ENCODE measurements around the gene FGFBP2.

DNA sequence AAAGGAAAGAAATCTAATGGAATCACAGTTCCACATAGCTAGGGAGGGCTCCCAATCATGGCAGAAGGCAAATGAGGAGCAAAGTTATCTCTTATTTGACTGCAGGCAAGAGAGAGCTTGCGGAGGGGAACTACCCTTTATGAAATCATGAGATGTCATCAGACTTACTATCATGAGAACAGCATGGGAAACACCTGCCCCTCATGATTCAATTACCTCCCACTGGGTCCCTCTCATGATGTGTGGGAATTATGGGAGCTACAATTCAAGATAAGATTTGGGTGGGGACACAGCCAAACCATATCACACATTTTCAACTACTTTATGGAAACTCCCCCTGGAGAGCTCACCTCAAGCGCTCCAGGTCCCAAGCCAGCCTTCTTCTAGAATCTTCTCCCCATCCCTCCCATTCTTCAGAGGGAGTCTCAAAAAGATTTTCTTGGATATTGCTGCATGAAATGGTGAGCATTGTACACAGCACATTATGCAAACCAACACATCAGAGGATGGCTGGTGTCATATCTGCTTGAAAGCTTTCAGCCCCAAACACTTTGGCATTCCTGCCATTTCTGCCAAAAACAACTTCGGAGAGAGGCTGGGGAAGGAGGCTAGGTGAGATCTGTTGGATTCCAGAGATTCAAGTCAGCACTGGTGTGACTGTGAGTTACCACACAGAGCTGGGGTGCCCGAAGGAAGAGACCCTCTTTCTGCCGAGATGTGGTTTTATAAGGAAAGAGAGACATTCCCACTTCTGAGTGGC lies 31.3 kb downstream of the FGFBP2 start:
- TF ChIP-seq EZH2 (IDR thresholded peaks at IDR 0.05) (no peak), POLR2AphosphoS5 (IDR thresholded peaks at IDR 0.05; ENCODE audit: borderline replicate concordance, low read depth, low read length) (no peak)

All from SK-N-MC (cell line).